ENCODE results near the gene FAM13A. TPM values are rescaled to one million over a fixed set of nuclear protein-coding genes. Genes with fewer than 3 reads are reported as not detected.

The FAM13A gene
- total and polyA plus RNA-seq, 2 of the 4 experiments (the other 2 are of a cell fraction), result 13.1 to 22.0 TPM

DNA sequence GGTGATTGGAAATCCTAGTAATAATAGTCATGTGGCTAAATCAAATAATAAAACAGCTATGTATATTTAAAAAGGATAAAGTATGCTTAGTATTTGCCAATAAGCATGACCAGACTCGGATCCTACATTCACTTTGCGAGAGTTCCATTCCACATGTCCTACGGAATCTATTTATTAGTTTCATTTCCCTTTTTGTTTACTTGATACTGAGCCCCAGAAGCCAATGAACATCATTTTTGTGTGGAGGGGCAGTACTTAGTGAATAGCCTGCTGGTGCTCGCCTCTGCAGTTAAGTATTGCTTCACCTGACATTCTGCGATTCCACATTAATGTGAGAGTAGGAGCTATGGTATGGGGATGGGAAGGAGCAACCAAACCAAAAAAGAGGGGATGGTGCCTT lies 300.8 kb downstream of the FAM13A start:
- peaks cover 18% of the 10 kb centered on the region for H3K9me1 ChIP-seq (ENCODE audit: insufficient read depth, low read length)
- WGBS, 2 experiments (ENCODE audit: extremely low coverage in 2 of 2, insufficient read length in 1 of 2), result 100% methylated on average over 2 of the region's 5 CpGs; no CpG with 5 or more reads in 1 of the 2 experiments
- DNase-seq (no peak), ATAC-seq (ENCODE audit: low read depth) (no peak)
- no peak overlapping the region for H2BK20ac ChIP-seq (ENCODE audit: low read depth, low read length)
- H2BK5ac ChIP-seq (ENCODE audit: low read depth, low read length, poor library complexity, severe bottlenecking), result no peak overlapping the region
- POLR2A ChIA-PET (ENCODE audit: unreplicated experiment), result no interaction called here
- H2BK120ac ChIP-seq (ENCODE audit: low read depth, low read length), result no peak overlapping the region
- peak overlapping the region; percentile 34; the same call in 1 of the 2 replicates for H3K4ac ChIP-seq (ENCODE audit: low read depth, low read length)
- no peak overlapping the region for H4K8ac ChIP-seq (ENCODE audit: low read depth in 2 of 2, low read length in 2 of 2)
- H3K14ac ChIP-seq (replicated peaks; ENCODE audit: low read depth, low read length), result no peak overlapping the region
- no peak overlapping the region for H3K18ac ChIP-seq (ENCODE audit: low read depth, low read length)
- H3K23ac ChIP-seq (ENCODE audit: low read depth, low read length), result no peak overlapping the region
- H2AK5ac ChIP-seq (ENCODE audit: low read depth, low read length), result peak overlapping the region; percentile 15; the same call in 1 of the 2 replicates
- peaks cover 13% of the 10 kb centered on the region for H3K4me1 ChIP-seq (ENCODE audit: control insufficient read depth, insufficient read depth, low read length)
- no peak overlapping the region for H3K4me3 ChIP-seq (ENCODE audit: insufficient read depth, low read depth, low read length)
- in situ Hi-C loops (cut with MboI; ENCODE audit: low sequenced_read_pairs), result no loop called here
- no peak overlapping the region for H2AK9ac ChIP-seq (replicated peaks; ENCODE audit: low read depth, low read length, poor library complexity)
- H3K27ac ChIP-seq (ENCODE audit: insufficient read depth, low read length), result no peak overlapping the region
- 0 out of 4 replicates have a peak, but pooled peaks cover 0 to 3% of the 10 kb centered on the region in 2 experiments for H3K79me1 ChIP-seq (ENCODE audit: low read depth in 1 of 2, low read length in 2 of 2)
- H3K56ac ChIP-seq (ENCODE audit: extremely low read depth, insufficient read depth, low read length), result no peak overlapping the region
- no peak overlapping the region for H4K91ac ChIP-seq (ENCODE audit: insufficient read depth, low read depth, low read length)
- no peak overlapping the region for H3K4me2 ChIP-seq (ENCODE audit: low read depth, low read length)
- H4K5ac ChIP-seq (ENCODE audit: low read depth, low read length), result no peak overlapping the region
- intact Hi-C loops (cut with micrococcal nuclease), result no loop called here
- no TSS peak for BruUV-seq (replicated peaks)
- H3K9ac ChIP-seq (ENCODE audit: low read depth, low read length), result no peak overlapping the region
- CTCF ChIA-PET, result interaction anchor here (1.1 to 1.2 kb wide), 3 partner anchors 9 to 21 kb away, joined by 3 read pairs; no protein-coding TSS in a partner anchor
- H2AFZ ChIP-seq (replicated peaks; ENCODE audit: low read length, poor library complexity), result no peak overlapping the region
- TF ChIP-seq SMC3 (IDR thresholded peaks at IDR 0.05; ENCODE audit: low read depth, low read length) (no peak), CEBPB (IDR thresholded peaks at IDR 0.05; ENCODE audit: low read depth, low read length) (0 out of 2 replicates have a peak, but pooled peaks have one; percentile 18)
- 0 out of 3 replicates have a peak overlapping the region, but pooled peaks have one; percentile 55 for H2BK15ac ChIP-seq (ENCODE audit: low read depth, low read length)
- no peaks in the 10 kb centered on the region for H3K9me3 ChIP-seq (ENCODE audit: control insufficient read depth, insufficient read depth, low read length)
- no peaks in the 10 kb centered on the region for H4K20me1 ChIP-seq (ENCODE audit: insufficient read depth, low read length)
- peaks cover 6% of the 10 kb centered on the region for H3K36me3 ChIP-seq (ENCODE audit: control insufficient read depth, insufficient read depth, low read length)
- dilution Hi-C loops (cut with HindIII; ENCODE audit: low sequenced_read_pairs, unreplicated experiment), result no loop called here
- H3K27me3 ChIP-seq (ENCODE audit: control insufficient read depth, insufficient read depth, low read length), result no peaks in the 10 kb centered on the region

All from IMR-90 (cell line).